Measurements from ENCODE around the gene TADA3.

Gene TADA3

GRCh38 chr3:9792405-9793160 lies at the start of gene TADA3, which contains the start of gene ARPC4:
TADA3 (minus strand) TSS chr3:9792473; CDS start chr3:9791466, 1,007 bp downstream.
ARPC4 (plus strand) TSS chr3:9793082; CDS start chr3:9793122, 40 bp downstream.
- peak; percentile 97 for DNase-seq (ENCODE audit: low read depth, low spot score)

GRCh38 chr3:9841015-9841414 lies 48.7 kb upstream of the TADA3 start:
- no peak for DNase-seq (ENCODE audit: low read depth, low spot score)

GRCh38 chr3:9838856-9839255 lies 46.6 kb upstream of the TADA3 start:
- no peak for DNase-seq (ENCODE audit: low read depth, low spot score)

GRCh38 chr3:9837701-9838582 lies 45.7 kb upstream of the TADA3 start:
- no peak for DNase-seq (ENCODE audit: low read depth, low spot score)

GRCh38 chr3:9834520-9835380 lies 42.5 kb upstream of the TADA3 start:
- DNase-seq (ENCODE audit: low read depth, low spot score): no peak

- no peak for DNase-seq (ENCODE audit: low read depth, low spot score)
Observed at GRCh38 chr3:9833078-9833477, 40.8 kb upstream of the TADA3 start.

- no peak for DNase-seq (ENCODE audit: low read depth, low spot score)
Observed at GRCh38 chr3:9831253-9831652, 39.0 kb upstream of the TADA3 start.

GRCh38 chr3:9828801-9829755 lies 36.8 kb upstream of the TADA3 start:
- no peak for DNase-seq (ENCODE audit: low read depth, low spot score)

GRCh38 chr3:9826815-9827573 lies 34.7 kb upstream of the TADA3 start:
- peak; percentile 15 for DNase-seq (ENCODE audit: low read depth, low spot score)

- DNase-seq (ENCODE audit: low read depth, low spot score): no peak
Observed at GRCh38 chr3:9825451-9826040, 33.3 kb upstream of the TADA3 start.

- DNase-seq (ENCODE audit: low read depth, low spot score): peak; percentile 24
Observed at GRCh38 chr3:9820946-9821345, 28.7 kb upstream of the TADA3 start.

GRCh38 chr3:9820543-9820942 lies 28.3 kb upstream of the TADA3 start:
- DNase-seq (ENCODE audit: low read depth, low spot score): no peak

GRCh38 chr3:9818666-9819335 lies 26.5 kb upstream of the TADA3 start:
- no peak for DNase-seq (ENCODE audit: low read depth, low spot score)

- peak; percentile 12 for DNase-seq (ENCODE audit: low read depth, low spot score)
Observed at GRCh38 chr3:9817436-9817835, 25.2 kb upstream of the TADA3 start.

GRCh38 chr3:9815986-9816385 lies 23.7 kb upstream of the TADA3 start:
- no peak for DNase-seq (ENCODE audit: low read depth, low spot score)

GRCh38 chr3:9812870-9813483 lies 20.7 kb upstream of the TADA3 start:
- no peak for DNase-seq (ENCODE audit: low read depth, low spot score)

GRCh38 chr3:9810846-9811245 lies 18.6 kb upstream of the TADA3 start:
- no peak for DNase-seq (ENCODE audit: low read depth, low spot score)

- DNase-seq (ENCODE audit: low read depth, low spot score): no peak
Observed at GRCh38 chr3:9810433-9810770, 18.1 kb upstream of the TADA3 start.

Data from astrocyte of the hippocampus (primary cell).